Common myeloid progenitor, CD34-positive (primary cell): ENCODE results near the gene KIF9.
"Not testable (repeated sequence)": the region's sequence is repeated elsewhere in the genome, so short reads cannot be mapped to it uniquely, and the experiment has no call there.

Experiments
- CTCF ChIA-PET: fragments of 350-600 bp; sonication (Branson Sonifier 250); formaldehyde crosslinking; loops from one replicate; lab custom pipeline; 2021; ENCODE audit warnings: antibody characterized with exemption; lab: Charles Lee
- POLR2A ChIA-PET: fragments of 350-600 bp; sonication (Branson Sonifier 250); formaldehyde crosslinking; loops from one replicate; lab custom pipeline; 2021; ENCODE audit warnings: antibody characterized with exemption; lab: Charles Lee
- DNase-seq, 3 donors: peaks; one replicate each; pipeline versions ENCODE4 v3.0.0 to v3.0.0-alpha.2; 2013
- H3K27ac ChIP-seq, 2 experiments: 1 replicate in 1 of 2; 2 replicates in 1 of 2; pipeline ENCODE4 v1.7.0; 2013; ENCODE audit warnings: inconsistent platforms in 2 of 2, low read length in 2 of 2, mild to moderate bottlenecking in 2 of 2, low read depth in 1 of 2, moderate library complexity in 1 of 2; ENCODE audit not compliant: severe bottlenecking in 2 of 2, insufficient read depth in 1 of 2, poor library complexity in 1 of 2
- H3K27me3 ChIP-seq, 5 experiments: replicated peaks in 2 of 5; 1 replicate in 3 of 5; 2 replicates in 2 of 5; pipeline versions ENCODE4 v1.6.1 to v1.7.0; 2013; ENCODE audit warnings: low read length in 4 of 5, mild to moderate bottlenecking in 2 of 5, moderate library complexity in 2 of 5, inconsistent platforms in 1 of 5; ENCODE audit not compliant: insufficient read depth in 5 of 5, control insufficient read depth in 4 of 5
- H3K36me3 ChIP-seq, 4 experiments: 1 replicate in 2 of 4; 2 replicates in 2 of 4; pipeline versions ENCODE4 v1.6.1 to v1.7.0; 2013; ENCODE audit warnings: low read length in 3 of 4, control low read depth in 1 of 4, mild to moderate bottlenecking in 1 of 4; ENCODE audit not compliant: control insufficient read depth in 4 of 4, insufficient read depth in 4 of 4
- H3K4me1 ChIP-seq, 4 experiments: 1 replicate in 3 of 4; 2 replicates in 1 of 4; pipeline versions ENCODE4 v1.6.1 to v1.7.1; 2013; ENCODE audit warnings: low read length in 3 of 4, mild to moderate bottlenecking in 3 of 4, control low read depth in 1 of 4, inconsistent platforms in 1 of 4, moderate library complexity in 1 of 4; ENCODE audit not compliant: control insufficient read depth in 4 of 4, insufficient read depth in 4 of 4; ENCODE audit errors: control extremely low read depth in 1 of 4
- H3K4me3 ChIP-seq, 7 experiments: 1 replicate in 4 of 7; 2 replicates in 3 of 7; pipeline versions ENCODE4 v1.5.1 to v1.7.0; 2013; ENCODE audit warnings: mild to moderate bottlenecking in 7 of 7, low read length in 6 of 7, moderate library complexity in 6 of 7, inconsistent platforms in 2 of 7, low read depth in 2 of 7, control low read depth in 1 of 7; ENCODE audit not compliant: insufficient read depth in 4 of 7, control insufficient read depth in 1 of 7; ENCODE audit errors: extremely low read depth in 1 of 7
- H3K9me3 ChIP-seq, 5 experiments: 1 replicate in 4 of 5; 2 replicates in 1 of 5; pipeline versions ENCODE4 v1.6.1 to v1.7.1; 2013; ENCODE audit warnings: low read length in 4 of 5, mild to moderate bottlenecking in 2 of 5, inconsistent platforms in 1 of 5, low read depth in 1 of 5, moderate library complexity in 1 of 5; ENCODE audit not compliant: control insufficient read depth in 4 of 5, insufficient read depth in 2 of 5; ENCODE audit errors: control extremely low read depth in 1 of 5
- WGBS: methylation state at CpG from one replicate; pipeline ENCODE4 v1.1.5; 2013; ENCODE audit not compliant: insufficient coverage; 5-methylcytosine and 5-hydroxymethylcytosine counted together

The KIF9 gene

GRCh38 chr3:47259114-47259513 lies 23.5 kb downstream of the KIF9 start:
- H3K4me3 ChIP-seq, result no peak overlapping the region
- ChIA-PET CTCF (interaction anchor here (0.9 to 1.1 kb wide), 2 partner anchors 9 to 45 kb away, joined by 3 read pairs; no protein-coding TSS in a partner anchor), POLR2A (no interaction called here)
- no peak overlapping the region for H3K27ac ChIP-seq
- 96% methylated on average over 3 of the region's 3 CpGs for WGBS
- no peaks in the 10 kb centered on the region for H3K9me3 ChIP-seq
- no peaks in the 10 kb centered on the region for H3K27me3 ChIP-seq
- H3K4me1 ChIP-seq, result peaks cover 0 to 7% (median 2%) of the 10 kb centered on the region in 4 experiments
- no peak for DNase-seq
- no peaks in the 10 kb centered on the region for H3K36me3 ChIP-seq

DNA sequence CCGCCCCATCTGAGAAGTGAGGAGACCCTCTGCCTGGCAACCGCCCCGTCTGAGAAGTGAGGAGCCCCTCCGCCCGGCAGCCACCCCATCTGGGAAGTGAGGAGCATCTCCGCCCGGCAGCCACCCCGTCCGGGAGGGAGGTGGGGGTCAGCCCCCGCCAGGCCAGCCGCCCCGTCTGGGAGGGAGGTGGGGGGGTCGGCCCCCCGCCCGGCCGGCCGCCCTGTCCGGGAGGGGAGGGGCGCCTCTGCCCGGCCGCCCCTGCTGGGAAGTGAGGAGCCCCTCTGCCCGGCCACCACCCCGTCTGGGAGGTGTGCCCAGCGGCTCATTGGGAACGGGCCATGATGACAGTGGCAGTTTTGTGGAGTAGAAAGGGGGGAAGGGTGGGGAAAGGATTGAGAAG lies 26.3 kb downstream of the KIF9 start:
- H3K27ac ChIP-seq, POLR2A ChIA-PET, H3K36me3 ChIP-seq, CTCF ChIA-PET, DNase-seq, H3K4me1 ChIP-seq, H3K4me3 ChIP-seq, H3K9me3 ChIP-seq, H3K27me3 ChIP-seq: not testable (repeated sequence)
- WGBS, result 97% methylated on average over 11 of the region's 25 CpGs

DNA sequence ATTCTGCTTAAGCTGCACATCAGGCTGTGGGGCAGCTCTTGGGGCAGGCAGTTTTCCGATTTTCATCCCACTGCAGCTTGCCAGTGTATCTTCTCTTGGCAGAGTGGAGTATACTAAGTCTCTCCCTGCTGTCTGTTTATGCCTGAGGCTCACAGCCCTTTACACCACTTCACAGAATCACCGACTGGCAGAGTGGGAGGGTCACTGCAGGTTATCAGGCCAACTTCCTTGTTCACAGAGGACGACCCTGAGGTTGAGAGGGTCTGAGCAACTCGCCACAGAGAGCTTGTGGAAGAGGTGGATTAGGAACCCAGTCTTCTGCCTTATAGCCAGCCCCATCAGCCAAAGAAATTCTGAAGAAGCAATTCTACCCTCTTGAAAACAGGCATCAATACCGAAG lies 30.9 kb downstream of the KIF9 start:
- 86% methylated on average over 2 of the region's 5 CpGs for WGBS
- Histone ChIP-seq H3K27me3 (no peaks in the 10 kb centered on the region), H3K4me3 (no peak overlapping the region), H3K36me3 (no peaks in the 10 kb centered on the region), H3K9me3 (no peaks in the 10 kb centered on the region), H3K4me1 (peaks cover 0 to 4% (median 0%) of the 10 kb centered on the region in 4 experiments), H3K27ac (no peak overlapping the region)
- ChIA-PET CTCF (interaction anchor here (0.8 to 3.6 kb wide), 8 partner anchors 10 to 92 kb away, joined by 3 to 19 read pairs (median 4); no protein-coding TSS in a partner anchor), POLR2A (no interaction called here)
- peak in 2 of 3 donors; percentile 8 to 17 for DNase-seq

DNA sequence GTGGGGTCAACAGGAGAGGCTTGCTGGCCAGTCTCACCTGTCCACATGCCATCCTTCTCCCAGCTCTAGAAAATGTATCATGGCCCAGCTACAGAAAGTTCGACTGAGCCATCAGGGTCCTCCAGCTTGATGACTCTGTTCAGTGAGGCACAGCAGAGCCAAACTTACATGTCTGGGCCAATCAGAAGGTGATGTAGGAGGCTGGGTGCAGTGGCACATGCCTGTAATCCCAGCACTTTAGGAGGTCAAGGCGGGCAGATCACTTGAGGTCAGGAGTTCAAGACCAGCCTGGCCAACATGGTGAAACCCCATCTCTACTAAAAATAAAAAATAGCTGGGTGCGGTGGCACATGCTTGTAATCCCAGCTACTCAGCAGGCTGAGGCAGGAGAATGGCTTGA lies 31.5 kb downstream of the KIF9 start:
- H3K27me3 ChIP-seq, H3K4me3 ChIP-seq, H3K4me1 ChIP-seq, DNase-seq, H3K9me3 ChIP-seq, H3K27ac ChIP-seq, POLR2A ChIA-PET, H3K36me3 ChIP-seq: not testable (repeated sequence)
- WGBS, result 78% methylated on average over 3 of the region's 3 CpGs
- CTCF ChIA-PET, result interaction anchor here (0.8 to 3.6 kb wide), 11 partner anchors 10 to 93 kb away, joined by 3 to 19 read pairs (median 4); no protein-coding TSS in a partner anchor

- peaks cover 0 to under 1% (median 0%) of the 10 kb centered on the region in 4 experiments for H3K36me3 ChIP-seq
- H3K9me3 ChIP-seq, result no peaks in the 10 kb centered on the region
- ChIA-PET CTCF (interaction anchor here (0.8 to 3.6 kb wide), 16 partner anchors 8 to 94 kb away, joined by 3 to 19 read pairs (median 4); no protein-coding TSS in a partner anchor), POLR2A (no interaction called here)
- no peak overlapping the region for H3K4me3 ChIP-seq
- no peak overlapping the region for H3K27ac ChIP-seq
- H3K4me1 ChIP-seq, result peaks cover 0 to 5% (median 0%) of the 10 kb centered on the region in 4 experiments
- 62% methylated on average over 5 of the region's 7 CpGs for WGBS
- H3K27me3 ChIP-seq, result no peaks in the 10 kb centered on the region
- peak; percentile 19 to 59 (median 58) for DNase-seq
Observed at GRCh38 chr3:47250309-47251060, 32.1 kb downstream of the KIF9 start.

- WGBS, result 94% methylated on average over 14 of the region's 14 CpGs
- peaks cover 0 to 4% (median 0%) of the 10 kb centered on the region in 4 experiments for H3K36me3 ChIP-seq
- no peak for DNase-seq
Observed at GRCh38 chr3:47247131-47248064, 35.2 kb downstream of the KIF9 start.

More at GRCh38 chr3:47247131-47248064, 35.2 kb downstream of the KIF9 start:
- no peak overlapping the region for H3K4me3 ChIP-seq
- H3K4me1 ChIP-seq, result peaks cover 0 to 8% (median 0%) of the 10 kb centered on the region in 4 experiments
- H3K27me3 ChIP-seq, result no peaks in the 10 kb centered on the region
- ChIA-PET CTCF (interaction anchor here (0.6 to 2.0 kb wide), 2 partner anchors 15 to 68 kb away, joined by 4 read pairs; no protein-coding TSS in a partner anchor), POLR2A (no interaction called here)
- H3K27ac ChIP-seq, result no peak overlapping the region
- no peaks in the 10 kb centered on the region for H3K9me3 ChIP-seq
